Endometrial microvascular endothelial cells (primary cell): ENCODE measurements around the gene CKS1B. TPM values are rescaled to one million over a fixed set of nuclear protein-coding genes. Genes with fewer than 3 reads are reported as not detected.

Experiments used
- in situ Hi-C: cut with HindIII; loops from 2 replicates; pipeline ENCODE4 v1.10.0; 2017; ENCODE audit warnings: low sequenced_read_pairs, low pct_unique_long_range_greater_than_20kb; ENCODE audit errors: inconsistent ontology term
- total RNA-seq: library from RNA; depleted of rRNA; stranded (reverse); fragments of >200 nt; gene quantifications from one replicate; pipeline ENCODE4 v1.2.3, GENCODE V29; 2015; ENCODE audit errors: inconsistent ontology term

The CKS1B gene
- total RNA-seq, 1 donor from 2014 or later, result 125 TPM

- in situ Hi-C loops, result no loop called here
Observed at GRCh38 chr1:154996966-154997701, 22.7 kb downstream of the CKS1B start.

DNA sequence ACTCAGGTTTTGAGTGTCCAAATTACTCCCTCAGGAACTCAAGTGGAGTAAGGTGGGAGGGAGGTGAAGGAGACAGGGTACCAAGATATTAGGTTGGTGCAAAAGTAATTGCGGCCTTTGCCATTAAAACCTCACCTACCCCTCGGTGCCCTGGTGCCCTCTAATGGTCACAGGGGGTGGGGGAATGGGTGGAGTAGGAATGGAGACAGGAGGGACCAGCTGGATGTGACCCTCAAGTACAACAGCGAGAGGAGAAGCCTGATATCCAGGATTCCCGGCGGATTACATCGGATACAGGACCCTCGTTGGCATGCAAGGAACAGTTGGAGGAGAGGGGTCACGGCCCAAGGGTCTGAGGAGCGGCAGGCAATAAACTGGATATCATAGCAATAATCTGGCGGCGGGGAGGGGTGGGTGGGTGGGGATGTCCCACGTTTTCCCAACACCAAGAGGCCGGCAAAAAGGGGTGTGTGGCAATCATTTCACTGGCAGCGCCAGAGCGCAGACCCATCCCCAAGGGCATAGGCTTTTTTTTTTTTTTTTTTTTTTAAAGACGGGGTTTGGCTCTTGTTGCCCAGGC, 23.8 kb downstream of the CKS1B start:
- in situ Hi-C loops, result no loop called here

- in situ Hi-C loops, result no loop called here
Observed at GRCh38 chr1:154998818-154999570, 24.5 kb downstream of the CKS1B start.

DNA sequence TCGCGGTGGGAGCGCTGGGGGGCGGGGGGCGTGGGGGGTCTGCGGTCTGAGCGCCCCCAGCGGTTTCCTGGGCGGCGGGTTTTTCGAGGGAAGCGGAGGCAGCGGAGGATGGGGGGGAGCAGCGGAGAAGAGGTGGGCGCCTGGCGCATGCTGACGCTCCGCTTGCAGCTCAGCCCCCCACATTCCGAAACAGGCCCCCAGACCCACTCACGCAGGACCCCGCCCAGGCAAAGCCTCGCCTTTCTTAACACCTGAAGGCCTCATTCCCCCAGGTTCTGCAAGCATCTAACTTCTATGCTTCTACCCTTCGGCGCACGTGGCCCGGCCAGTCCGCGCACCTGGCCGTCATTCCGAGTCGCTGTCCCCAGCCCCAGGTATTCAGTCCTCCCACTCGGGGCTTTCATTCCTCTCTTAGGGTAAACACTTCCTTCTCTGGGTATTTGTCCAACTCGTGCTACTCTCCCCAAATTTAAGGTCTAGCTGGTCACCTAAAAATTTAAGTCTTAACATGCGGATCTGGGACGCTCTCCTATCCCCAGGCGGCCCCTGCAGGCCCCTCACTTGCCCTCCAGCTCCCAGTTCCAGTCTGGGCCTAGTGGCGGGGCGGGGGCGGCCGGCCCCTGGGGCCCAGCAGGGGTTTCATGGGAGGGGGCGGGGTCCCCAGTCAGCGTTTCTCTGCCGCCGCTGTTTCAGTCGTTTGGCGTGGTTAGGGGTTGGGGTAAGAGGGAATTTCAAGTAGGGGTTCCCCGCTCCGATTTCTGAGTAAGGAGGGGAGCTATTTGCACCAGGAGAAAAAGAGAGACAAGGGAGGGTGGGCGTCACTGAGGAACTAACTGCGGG, 25.3 kb downstream of the CKS1B start:
- in situ Hi-C loops, result no loop called here

- in situ Hi-C loops, result no loop called here
Observed at GRCh38 chr1:155000411-155000725, 25.9 kb downstream of the CKS1B start.

DNA sequence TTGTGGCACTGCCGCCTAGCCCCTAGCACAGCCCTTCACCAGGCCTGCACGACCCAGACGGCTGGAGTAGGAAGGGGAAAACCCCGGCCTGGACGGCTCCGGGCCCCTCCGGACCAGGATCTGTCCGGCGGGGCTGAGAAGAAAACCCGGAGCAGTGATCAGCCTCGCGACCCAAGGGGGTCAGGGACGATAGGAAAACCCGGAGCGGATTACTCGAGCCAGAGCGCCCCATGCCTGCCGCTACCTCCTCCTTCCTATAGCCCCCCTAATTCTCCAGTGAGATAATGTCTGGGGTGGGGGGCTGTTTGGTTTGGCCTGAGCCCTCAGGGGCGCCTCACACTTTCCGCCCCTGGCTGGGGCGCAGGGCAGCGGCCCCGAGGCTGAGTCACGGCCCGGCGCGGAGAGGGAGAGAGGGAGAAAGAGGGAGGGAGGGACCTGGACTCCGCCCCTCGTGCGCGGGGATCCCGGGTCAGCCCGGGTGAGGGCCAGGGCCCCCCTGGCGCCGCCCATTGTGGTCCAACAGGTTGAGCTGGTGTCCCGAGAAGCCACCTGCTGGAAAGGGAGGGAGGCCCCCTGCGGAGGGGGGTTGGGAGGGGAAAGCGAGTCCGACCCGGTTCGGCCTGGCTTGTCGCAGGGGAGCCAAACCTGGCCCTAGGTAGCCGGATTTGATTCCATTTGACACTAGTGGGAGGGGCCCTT, 26.4 kb downstream of the CKS1B start:
- in situ Hi-C loops, result no loop called here

DNA sequence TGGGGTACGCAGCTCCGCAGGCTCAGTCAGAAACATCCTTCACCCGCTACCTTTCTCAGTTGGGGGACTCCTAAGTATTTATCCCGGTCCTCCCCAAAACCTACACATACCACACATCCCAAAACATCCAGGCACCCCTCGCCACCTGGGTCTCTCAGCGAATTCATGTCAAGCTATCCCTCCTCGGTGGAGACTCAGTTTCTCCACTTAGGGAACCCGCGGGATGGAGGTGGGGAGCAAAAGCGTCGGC, 26.9 kb downstream of the CKS1B start:
- in situ Hi-C loops, result no loop called here

- in situ Hi-C loops, result no loop called here
Observed at GRCh38 chr1:155001675-155002463, 27.4 kb downstream of the CKS1B start.

DNA sequence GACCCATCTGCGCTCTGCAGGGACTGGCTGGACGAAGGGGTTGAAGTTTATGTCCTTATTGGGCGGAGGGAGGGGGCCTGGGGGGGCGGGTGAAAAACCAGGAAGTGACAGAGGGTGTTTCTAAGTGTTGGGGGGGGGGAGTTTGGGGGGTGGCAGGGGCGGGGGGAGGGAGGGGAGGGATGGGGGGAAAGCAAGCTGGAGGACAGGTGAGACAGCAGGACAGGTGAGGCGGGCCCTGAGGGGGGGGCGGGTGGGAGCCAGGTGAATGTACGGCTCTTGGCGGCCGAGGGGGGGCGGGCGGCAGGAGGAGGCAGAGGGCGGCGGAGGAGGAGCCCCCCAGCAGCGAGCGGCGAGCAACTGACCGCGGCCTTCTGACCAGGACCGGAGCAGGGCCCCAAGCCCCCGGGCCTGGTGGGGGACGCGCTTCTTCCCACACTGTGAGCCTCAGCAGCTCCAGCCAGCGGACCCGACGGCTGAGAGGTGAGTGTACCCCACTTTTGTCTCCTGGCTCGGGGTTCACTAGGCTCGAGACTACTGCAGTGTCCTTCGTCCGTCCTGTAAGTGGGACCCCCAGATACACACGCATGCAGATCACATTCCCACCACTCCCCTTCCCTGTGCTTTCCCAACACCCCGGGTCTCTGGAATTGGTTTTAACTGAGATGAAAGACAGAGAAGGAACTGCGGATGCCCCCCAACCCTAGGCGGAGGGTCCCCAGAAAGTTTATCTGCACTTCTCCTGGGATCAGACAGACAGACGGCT, 28.2 kb downstream of the CKS1B start, which contains the start of gene ZBTB7B:
TSS of gene ZBTB7B (plus strand) at position 339 of the 763 bp plus-strand sequence. CDS start 11,859 bp downstream, outside the sequence.
- in situ Hi-C loops, result no loop called here

- in situ Hi-C loops, result no loop called here
Observed at GRCh38 chr1:155003227-155003765, 28.8 kb downstream of the CKS1B start.

DNA sequence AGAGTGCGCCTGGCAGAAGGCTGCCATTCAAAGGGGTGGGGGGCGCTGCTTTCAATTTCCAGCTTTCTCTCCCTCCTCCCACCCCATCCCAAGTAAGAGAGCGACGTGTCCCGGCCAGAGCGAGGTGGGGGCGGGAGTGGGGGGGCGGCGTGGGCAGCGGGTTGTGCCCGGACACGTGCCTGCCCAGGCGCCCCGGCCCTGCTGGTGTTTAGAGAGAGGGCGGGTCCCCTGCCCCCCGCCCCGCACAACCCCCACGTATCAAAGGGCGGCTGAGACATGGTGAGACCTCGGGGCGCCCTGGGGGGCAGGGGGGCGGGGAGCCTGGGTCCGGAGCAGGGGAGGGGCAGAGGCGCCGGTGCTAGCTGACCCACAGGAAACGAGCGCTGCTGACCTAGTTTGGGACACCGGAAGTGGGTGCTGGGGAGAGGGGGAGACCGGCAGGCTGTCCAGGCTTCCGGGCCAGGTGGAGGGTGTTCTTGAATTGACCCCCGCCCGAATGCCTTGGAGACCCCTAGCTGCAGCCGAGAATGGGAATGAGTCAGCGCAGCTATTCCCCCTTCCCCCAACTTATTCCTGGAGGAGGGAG, 29.4 kb downstream of the CKS1B start:
- in situ Hi-C loops, result no loop called here

DNA sequence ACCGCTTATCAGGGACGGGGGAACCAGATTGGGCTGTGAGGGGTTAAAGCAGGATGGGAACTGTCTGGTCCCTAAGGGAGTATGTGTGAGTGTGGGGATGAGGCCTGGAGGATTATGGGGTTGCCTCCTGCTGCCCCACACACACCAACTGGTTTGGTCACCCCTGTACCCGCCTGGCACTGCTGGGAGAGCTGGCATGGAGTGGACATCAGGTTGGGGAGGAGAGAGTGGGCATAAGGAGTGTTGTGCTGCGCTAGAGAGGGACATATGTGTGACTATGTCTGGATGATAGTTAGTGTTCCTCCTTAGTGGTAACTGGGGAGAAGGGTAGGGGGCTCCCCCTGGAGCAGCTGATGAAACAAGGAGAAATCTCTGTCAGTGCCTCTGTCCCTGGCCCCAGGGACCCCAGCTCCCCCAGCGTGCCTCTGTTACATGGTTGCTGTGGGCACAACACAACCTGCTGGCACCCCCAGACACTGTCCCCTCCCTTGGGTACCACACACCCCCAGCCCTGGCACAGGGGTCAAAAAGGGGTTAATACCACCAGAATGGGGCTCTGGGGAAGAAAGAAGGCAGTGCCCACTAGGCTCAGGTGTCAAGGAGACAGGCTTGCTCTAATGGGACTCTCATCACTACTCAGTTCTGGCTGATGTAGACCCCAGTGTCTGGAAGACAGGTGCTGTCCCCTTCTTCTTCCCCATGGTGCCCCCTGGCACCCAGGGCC, 30.0 kb downstream of the CKS1B start:
- in situ Hi-C loops, result no loop called here

- in situ Hi-C loops, result no loop called here
Observed at GRCh38 chr1:155005076-155006011, 30.9 kb downstream of the CKS1B start.

DNA sequence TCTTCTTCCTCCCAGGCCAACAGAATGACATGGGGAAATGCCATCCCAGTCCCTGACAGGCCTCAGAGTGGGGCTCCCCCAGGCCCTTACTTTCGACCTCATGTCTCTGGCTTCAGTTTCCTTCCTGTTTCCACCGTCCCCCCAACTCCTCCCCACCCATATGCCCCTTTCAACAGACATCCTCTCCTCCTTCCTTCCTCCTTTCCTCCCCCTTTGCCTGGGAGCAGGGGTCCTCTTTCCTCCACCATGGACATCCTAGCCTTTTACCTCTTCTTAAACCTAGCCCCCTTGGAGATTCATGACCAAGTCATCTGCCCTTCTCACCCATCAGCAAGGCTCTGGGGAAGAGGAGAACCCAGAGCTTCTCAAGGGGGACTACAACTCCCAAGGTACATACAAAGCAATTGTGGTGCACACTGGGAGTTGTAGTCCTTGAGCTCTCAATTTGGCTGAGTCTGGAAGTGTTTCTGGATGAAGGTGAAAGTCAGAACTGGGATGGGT, 32.2 kb downstream of the CKS1B start:
- in situ Hi-C loops, result no loop called here

DNA sequence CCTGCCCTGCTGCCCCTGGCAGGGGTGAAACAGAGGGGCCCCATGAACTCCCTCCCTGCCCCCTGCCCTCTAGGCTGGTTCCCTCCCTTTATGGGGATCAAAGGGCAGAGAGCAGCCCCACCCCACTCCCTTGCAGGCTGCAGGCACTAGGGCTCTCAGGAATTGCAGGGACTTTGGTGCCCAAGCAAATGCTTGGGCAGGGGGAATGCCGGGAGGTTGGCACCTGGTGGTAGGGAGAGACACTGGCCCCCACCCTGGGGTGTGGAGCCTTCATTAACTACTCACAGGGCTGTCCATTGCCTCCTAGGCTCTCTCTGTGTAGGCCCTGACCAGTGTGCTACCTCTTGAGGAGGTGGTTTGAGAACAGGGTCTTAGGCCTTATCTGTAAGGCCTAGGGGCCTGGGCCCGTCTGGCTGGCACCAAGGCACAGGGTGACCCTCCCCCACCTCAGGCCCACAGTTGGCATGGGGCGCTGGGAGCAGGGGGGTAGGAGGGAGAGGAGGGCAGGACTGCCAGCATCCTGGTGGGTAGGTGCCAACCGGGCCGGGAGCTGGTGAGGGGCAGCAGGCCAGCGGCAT, 32.9 kb downstream of the CKS1B start:
- in situ Hi-C loops, result no loop called here
